Ishikawa (cell line): Measurements from ENCODE around the gene NSMF.

Source experiments
- CEBPB ChIP-seq: IDR thresholded peaks from 2 replicates; pipeline ENCODE4 v1.6.1; 2012
- CREB1 ChIP-seq: IDR thresholded peaks from 2 replicates; pipeline ENCODE4 v1.6.1; 2012; ENCODE audit warnings: low read depth
- EGR1 ChIP-seq: IDR thresholded peaks from 2 replicates; pipeline ENCODE4 v1.6.1; 2012
- EP300 ChIP-seq: IDR thresholded peaks from 2 replicates; pipeline ENCODE4 v1.6.1; 2012; ENCODE audit warnings: borderline replicate concordance
- FOXM1 ChIP-seq: IDR thresholded peaks from 2 replicates; pipeline ENCODE4 v1.6.1; 2012; ENCODE audit warnings: low read depth, borderline replicate concordance
- NFIC ChIP-seq: IDR thresholded peaks from 2 replicates; pipeline ENCODE4 v1.6.1; 2012
- RAD21 ChIP-seq: IDR thresholded peaks from 2 replicates; pipeline ENCODE4 v1.6.1; 2012; ENCODE audit warnings: low read depth
- REST ChIP-seq: IDR thresholded peaks from 2 replicates; pipeline ENCODE4 v1.6.1; 2012; ENCODE audit warnings: low read depth, mild to moderate bottlenecking
- TAF1 ChIP-seq: IDR thresholded peaks from 2 replicates; pipeline ENCODE4 v1.6.1; 2012; ENCODE audit warnings: low read depth, mild to moderate bottlenecking
- TCF12 ChIP-seq: IDR thresholded peaks from 2 replicates; pipeline ENCODE4 v1.6.1; 2012; ENCODE audit warnings: low read depth
- TEAD4 ChIP-seq: IDR thresholded peaks from 2 replicates; pipeline ENCODE4 v1.6.1; 2012
- USF1 ChIP-seq: IDR thresholded peaks from 2 replicates; pipeline ENCODE4 v1.6.1; 2012
- YY1 ChIP-seq: IDR thresholded peaks from 2 replicates; pipeline ENCODE4 v1.6.1; 2012; ENCODE audit warnings: low read depth
- ZBTB7A ChIP-seq: IDR thresholded peaks from 2 replicates; pipeline ENCODE4 v1.6.1; 2012; ENCODE audit warnings: low read depth
- TF ChIP-seq, protein P1 (sequence below): IDR thresholded peaks from 2 replicates; pipeline ENCODE4 v1.6.1; 2012

The NSMF gene

GRCh38 chr9:137428311-137428630 lies 30.9 kb downstream of the NSMF start:
- TF ChIP-seq USF1 (no peak), TCF12 (no peak), TAF1 (no peak), TEAD4 (no peak), EP300 (no peak), FOXM1 (no peak), ZBTB7A (no peak; the same call in 1 of the 2 replicates), CEBPB (no peak), EGR1 (no peak), YY1 (no peak), NFIC (no peak), REST (no peak)
- TF ChIP-seq, protein P1, sequence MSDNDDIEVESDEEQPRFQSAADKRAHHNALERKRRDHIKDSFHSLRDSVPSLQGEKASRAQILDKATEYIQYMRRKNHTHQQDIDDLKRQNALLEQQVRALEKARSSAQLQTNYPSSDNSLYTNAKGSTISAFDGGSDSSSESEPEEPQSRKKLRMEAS = no peak

GRCh38 chr9:137427454-137428310 lies 31.5 kb downstream of the NSMF start:
- TF ChIP-seq ZBTB7A (no peak), EP300 (no peak), TEAD4 (no peak), FOXM1 (no peak), EGR1 (no peak), REST (no peak)

GRCh38 chr9:137426018-137426681 lies 33.0 kb downstream of the NSMF start:
- TF ChIP-seq CEBPB = no peak
- TF ChIP-seq EP300 = no peak
- TF ChIP-seq FOXM1 = no peak
- TF ChIP-seq, protein P1 = no peak
- no peak for TF ChIP-seq CREB1
- no peak for TF ChIP-seq ZBTB7A
- TF ChIP-seq TAF1 = no peak
- no peak for TF ChIP-seq NFIC
- TF ChIP-seq TEAD4 = no peak
- no peak for TF ChIP-seq TCF12
- TF ChIP-seq YY1 = no peak
- TF ChIP-seq USF1 = no peak
- no peak for TF ChIP-seq REST
- no peak for TF ChIP-seq RAD21
- no peak for TF ChIP-seq EGR1
